ENCODE results near the gene DNAJC4.

DNAJC4 gene

GRCh38 chr11:64208796-64209562 is 21.4 kb upstream of the DNAJC4 start:
- DNase-seq, result no peak

GRCh38 chr11:64209563-64209843 is 20.8 kb upstream of the DNAJC4 start:
- no peak for DNase-seq

- DNase-seq, result no peak
These were observed 19.9 kb upstream of the DNAJC4 start for GRCh38 chr11:64210301-64211020.

- no peak for DNase-seq
These were observed 19.0 kb upstream of the DNAJC4 start for GRCh38 chr11:64211181-64211872.

GRCh38 chr11:64216879-64217278 is 13.5 kb upstream of the DNAJC4 start:
- DNase-seq, result no peak

- DNase-seq, result no peak
These were observed 11.6 kb upstream of the DNAJC4 start for GRCh38 chr11:64218628-64219353.

- DNase-seq, result no peak
These were observed 11.0 kb upstream of the DNAJC4 start for GRCh38 chr11:64219354-64219684.

GRCh38 chr11:64219755-64220154 is 10.6 kb upstream of the DNAJC4 start:
- no peak for DNase-seq

- DNase-seq, result no peak
These were observed 10.1 kb upstream of the DNAJC4 start for GRCh38 chr11:64220271-64220670.

- no peak for DNase-seq
These were observed 9.6 kb upstream of the DNAJC4 start for GRCh38 chr11:64220798-64221197.

- DNase-seq, result no peak
These were observed 7.7 kb upstream of the DNAJC4 start for GRCh38 chr11:64222651-64223000.

GRCh38 chr11:64223001-64223651 is 7.2 kb upstream of the DNAJC4 start:
- no peak for DNase-seq

GRCh38 chr11:64224151-64224890 is 6.0 kb upstream of the DNAJC4 start:
- no peak for DNase-seq

- no peak for DNase-seq
These were observed 5.3 kb upstream of the DNAJC4 start for GRCh38 chr11:64224891-64225607.

GRCh38 chr11:64225608-64226506 is 4.5 kb upstream of the DNAJC4 start, which contains the start of the genes NUDT22 and TRPT1:
Gene NUDT22 (plus strand): TSS chr11:64226274. CDS start chr11:64226653, 379 bp downstream.
Gene TRPT1 (minus strand): TSS chr11:64226186. CDS start chr11:64225860, 326 bp downstream.
- DNase-seq, result peak; percentile 93

- peak; percentile 61 for DNase-seq
These were observed 3.8 kb upstream of the DNAJC4 start for GRCh38 chr11:64226507-64227051.

- no peak for DNase-seq
These were observed 2.9 kb upstream of the DNAJC4 start for GRCh38 chr11:64227405-64227956.

- no peak for DNase-seq
These were observed 1.1 kb upstream of the DNAJC4 start for GRCh38 chr11:64229090-64229743.

GRCh38 chr11:64229744-64230170 is 591 bp upstream of the DNAJC4 start:
- DNase-seq, result no peak
